ENCODE data around the gene HHIP.

DNA sequence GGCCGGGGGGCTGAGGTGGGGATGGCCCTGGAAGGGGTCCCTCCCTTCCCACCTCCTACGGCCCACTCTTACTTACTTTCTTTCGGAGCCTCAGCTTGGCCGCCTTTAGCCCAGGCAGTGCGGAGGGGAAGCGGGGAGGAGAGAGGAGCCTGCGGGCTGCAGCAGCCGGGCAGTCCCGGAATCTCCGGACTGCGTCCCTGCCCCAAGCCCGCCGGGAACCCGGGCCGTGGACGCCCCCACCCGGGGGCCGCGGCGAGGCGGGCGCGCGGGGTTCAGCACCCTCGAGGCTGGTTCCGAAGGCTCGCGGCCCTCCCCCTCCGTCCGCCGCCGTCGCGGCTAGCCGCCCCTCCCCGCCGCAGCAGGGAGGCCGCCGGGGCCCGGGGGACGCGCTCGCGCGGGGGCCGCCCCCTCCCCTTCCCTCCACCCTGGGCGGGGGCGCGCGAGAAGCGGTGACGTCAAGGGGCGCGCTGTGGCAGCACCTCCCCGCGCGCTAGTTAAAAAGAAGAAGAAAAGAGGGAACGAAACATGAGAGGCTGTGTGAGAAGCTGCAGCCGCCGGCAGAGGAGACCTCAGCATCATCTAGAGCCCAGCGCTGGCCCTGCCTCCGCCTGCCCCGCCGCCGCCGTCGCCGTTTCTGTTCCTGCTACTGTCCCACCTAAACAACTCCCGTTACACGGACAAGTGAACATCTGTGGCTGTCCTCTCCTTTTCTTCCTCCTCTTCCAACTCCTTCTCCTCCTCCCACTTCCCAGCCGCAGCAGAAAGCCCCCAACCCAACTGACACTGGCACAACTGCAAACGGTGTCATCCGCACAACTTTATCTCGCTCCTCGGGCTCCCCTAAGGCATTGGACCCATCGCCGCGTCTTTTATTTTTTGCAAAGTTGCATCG lies at the start of gene HHIP:
- TF ChIP-seq, protein P1, sequence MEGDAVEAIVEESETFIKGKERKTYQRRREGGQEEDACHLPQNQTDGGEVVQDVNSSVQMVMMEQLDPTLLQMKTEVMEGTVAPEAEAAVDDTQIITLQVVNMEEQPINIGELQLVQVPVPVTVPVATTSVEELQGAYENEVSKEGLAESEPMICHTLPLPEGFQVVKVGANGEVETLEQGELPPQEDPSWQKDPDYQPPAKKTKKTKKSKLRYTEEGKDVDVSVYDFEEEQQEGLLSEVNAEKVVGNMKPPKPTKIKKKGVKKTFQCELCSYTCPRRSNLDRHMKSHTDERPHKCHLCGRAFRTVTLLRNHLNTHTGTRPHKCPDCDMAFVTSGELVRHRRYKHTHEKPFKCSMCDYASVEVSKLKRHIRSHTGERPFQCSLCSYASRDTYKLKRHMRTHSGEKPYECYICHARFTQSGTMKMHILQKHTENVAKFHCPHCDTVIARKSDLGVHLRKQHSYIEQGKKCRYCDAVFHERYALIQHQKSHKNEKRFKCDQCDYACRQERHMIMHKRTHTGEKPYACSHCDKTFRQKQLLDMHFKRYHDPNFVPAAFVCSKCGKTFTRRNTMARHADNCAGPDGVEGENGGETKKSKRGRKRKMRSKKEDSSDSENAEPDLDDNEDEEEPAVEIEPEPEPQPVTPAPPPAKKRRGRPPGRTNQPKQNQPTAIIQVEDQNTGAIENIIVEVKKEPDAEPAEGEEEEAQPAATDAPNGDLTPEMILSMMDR (IDR thresholded peaks at IDR 0.05; ENCODE audit: low read depth, low read length, missing input control), result no peak
- no peak for TF ChIP-seq YY1 (IDR thresholded peaks at IDR 0.05)
- no peak for TF ChIP-seq TAF1 (conservative IDR thresholded peaks at IDR 0.05)
- TF ChIP-seq RAD21 (IDR thresholded peaks at IDR 0.05), result no peak
- TF ChIP-seq JUND (IDR thresholded peaks at IDR 0.05), result no peak
- no peak for TF ChIP-seq HNF4G (IDR thresholded peaks at IDR 0.05)
- TF ChIP-seq, protein P2, sequence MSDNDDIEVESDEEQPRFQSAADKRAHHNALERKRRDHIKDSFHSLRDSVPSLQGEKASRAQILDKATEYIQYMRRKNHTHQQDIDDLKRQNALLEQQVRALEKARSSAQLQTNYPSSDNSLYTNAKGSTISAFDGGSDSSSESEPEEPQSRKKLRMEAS (IDR thresholded peaks at IDR 0.05), result no peak
- no peak for TF ChIP-seq GABPA (IDR thresholded peaks at IDR 0.05 in 1 of 2, conservative IDR thresholded peaks at IDR 0.05 in 1 of 2)
- TF ChIP-seq, protein P3, sequence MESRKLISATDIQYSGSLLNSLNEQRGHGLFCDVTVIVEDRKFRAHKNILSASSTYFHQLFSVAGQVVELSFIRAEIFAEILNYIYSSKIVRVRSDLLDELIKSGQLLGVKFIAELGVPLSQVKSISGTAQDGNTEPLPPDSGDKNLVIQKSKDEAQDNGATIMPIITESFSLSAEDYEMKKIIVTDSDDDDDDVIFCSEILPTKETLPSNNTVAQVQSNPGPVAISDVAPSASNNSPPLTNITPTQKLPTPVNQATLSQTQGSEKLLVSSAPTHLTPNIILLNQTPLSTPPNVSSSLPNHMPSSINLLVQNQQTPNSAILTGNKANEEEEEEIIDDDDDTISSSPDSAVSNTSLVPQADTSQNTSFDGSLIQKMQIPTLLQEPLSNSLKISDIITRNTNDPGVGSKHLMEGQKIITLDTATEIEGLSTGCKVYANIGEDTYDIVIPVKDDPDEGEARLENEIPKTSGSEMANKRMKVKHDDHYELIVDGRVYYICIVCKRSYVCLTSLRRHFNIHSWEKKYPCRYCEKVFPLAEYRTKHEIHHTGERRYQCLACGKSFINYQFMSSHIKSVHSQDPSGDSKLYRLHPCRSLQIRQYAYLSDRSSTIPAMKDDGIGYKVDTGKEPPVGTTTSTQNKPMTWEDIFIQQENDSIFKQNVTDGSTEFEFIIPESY (IDR thresholded peaks at IDR 0.05), result no peak
- no peak for TF ChIP-seq EGR1 (IDR thresholded peaks at IDR 0.05; ENCODE audit: low read depth in 2 of 2)
